SK-N-SH treated with all-trans-retinoic acid at 6 μM for 48 hours (cell line): ENCODE data around the gene PSEN2.

ENCODE experiments used
- ATAC-seq: fragments of 200-7000 bp; cut with Tn5 transposase; 3 replicates; pipeline ENCODE4 v1.9.1; 2020; ENCODE audit warnings: mild to moderate bottlenecking, moderate library complexity
- ARNTL ChIP-seq: fragments of 450-650 bp; formaldehyde crosslinking; IDR thresholded peaks from 2 replicates; pipeline ENCODE4 v1.5.0; 2020; ENCODE audit warnings: low read depth, mild to moderate bottlenecking, moderate library complexity, borderline replicate concordance
- BACH2 ChIP-seq: fragments of 250-450 bp; sonication (Bioruptor Pico); IDR thresholded peaks from 2 replicates; pipeline ENCODE4 v1.9.0; 2021; ENCODE audit warnings: mild to moderate bottlenecking, borderline replicate concordance
- CSDC2 ChIP-seq: fragments of 250-450 bp; sonication (Bioruptor Pico); IDR thresholded peaks from 2 replicates; pipeline ENCODE4 v1.5.0; 2020; ENCODE audit warnings: mild to moderate bottlenecking, moderate library complexity
- ESRRG ChIP-seq: fragments of 250-450 bp; sonication (Bioruptor Pico); IDR thresholded peaks from 2 replicates; pipeline ENCODE4 v1.6.1; 2021; ENCODE audit warnings: mild to moderate bottlenecking
- GLIS3 ChIP-seq: fragments of 250-450 bp; sonication (Bioruptor Pico); IDR thresholded peaks from 2 replicates; pipeline ENCODE4 v1.5.0; 2020; ENCODE audit warnings: mild to moderate bottlenecking, moderate library complexity
- ISL1 ChIP-seq: fragments of 250-450 bp; sonication (Bioruptor Pico); IDR thresholded peaks from 2 replicates; pipeline ENCODE4 v2.1.2; 2022; ENCODE audit warnings: mild to moderate bottlenecking, moderate library complexity
- OSR1 ChIP-seq: fragments of 250-450 bp; sonication (Bioruptor Pico); IDR thresholded peaks from 2 replicates; pipeline ENCODE4 v1.8.0; 2022; ENCODE audit warnings: moderate library complexity, mild to moderate bottlenecking, inconsistent platforms
- SNAI2 ChIP-seq: fragments of 250-450 bp; sonication (Bioruptor Pico); IDR thresholded peaks from 2 replicates; pipeline ENCODE4 v1.5.0; 2020; ENCODE audit warnings: mild to moderate bottlenecking, moderate library complexity
- TCF4 ChIP-seq: fragments of 250-450 bp; sonication (Bioruptor Pico); IDR thresholded peaks from 2 replicates; pipeline ENCODE4 v1.8.0; 2021; ENCODE audit warnings: mild to moderate bottlenecking, moderate library complexity, borderline replicate concordance
- TOX ChIP-seq: fragments of 250-450 bp; sonication (Bioruptor Pico); IDR thresholded peaks from 2 replicates; pipeline ENCODE4 v1.8.0; 2021; ENCODE audit warnings: mild to moderate bottlenecking, moderate library complexity, borderline replicate concordance
- ZC3H10 ChIP-seq: fragments of 250-450 bp; sonication (Bioruptor Pico); IDR thresholded peaks from 2 replicates; pipeline ENCODE4 v1.5.1; 2021; ENCODE audit warnings: mild to moderate bottlenecking, moderate library complexity
- ZFP3 ChIP-seq: fragments of 250-450 bp; sonication (Bioruptor Pico); IDR thresholded peaks from 2 replicates; pipeline ENCODE4 v1.5.0; 2020; ENCODE audit warnings: mild to moderate bottlenecking, moderate library complexity
- ZNF565 ChIP-seq: fragments of 450-650 bp; formaldehyde crosslinking; conservative IDR thresholded peaks from 2 replicates; pipeline ENCODE4 v1.5.0; 2020; ENCODE audit warnings: low read depth, mild to moderate bottlenecking, moderate library complexity
- ZNF70 ChIP-seq: fragments of 450-650 bp; formaldehyde crosslinking; IDR thresholded peaks from 2 replicates; pipeline ENCODE4 v1.5.0; 2020; ENCODE audit warnings: mild to moderate bottlenecking, moderate library complexity
- ZNF8 ChIP-seq: fragments of 450-650 bp; formaldehyde crosslinking; IDR thresholded peaks from 2 replicates; pipeline ENCODE4 v1.5.0; 2020; ENCODE audit warnings: mild to moderate bottlenecking, moderate library complexity
- TF ChIP-seq, protein P1 (sequence below): fragments of 250-450 bp; sonication (Bioruptor Pico); IDR thresholded peaks from 2 replicates; pipeline ENCODE4 v1.5.1; 2021; ENCODE audit warnings: mild to moderate bottlenecking, moderate library complexity
- TF ChIP-seq, protein P2 (sequence below): fragments of 250-450 bp; sonication (Bioruptor Pico); IDR thresholded peaks from 2 replicates; pipeline ENCODE4 v1.8.0; 2021; ENCODE audit warnings: low read depth, mild to moderate bottlenecking, moderate library complexity, borderline replicate concordance
- TF ChIP-seq, protein P3 (sequence below): fragments of 250-450 bp; sonication (Bioruptor Pico); IDR thresholded peaks from 2 replicates; pipeline ENCODE4 v1.5.0; 2020; ENCODE audit warnings: mild to moderate bottlenecking, moderate library complexity
- TF ChIP-seq, protein P4 (sequence below): fragments of 250-450 bp; sonication (Bioruptor Pico); IDR thresholded peaks from 2 replicates; pipeline ENCODE4 v1.8.0; 2020; ENCODE audit warnings: mild to moderate bottlenecking, moderate library complexity, borderline replicate concordance
- TF ChIP-seq, protein P5 (sequence below): fragments of 250-450 bp; sonication (Bioruptor Pico); IDR thresholded peaks from 2 replicates; pipeline ENCODE4 v1.5.1; 2020; ENCODE audit warnings: low read depth, mild to moderate bottlenecking, moderate library complexity

PSEN2 gene

DNA sequence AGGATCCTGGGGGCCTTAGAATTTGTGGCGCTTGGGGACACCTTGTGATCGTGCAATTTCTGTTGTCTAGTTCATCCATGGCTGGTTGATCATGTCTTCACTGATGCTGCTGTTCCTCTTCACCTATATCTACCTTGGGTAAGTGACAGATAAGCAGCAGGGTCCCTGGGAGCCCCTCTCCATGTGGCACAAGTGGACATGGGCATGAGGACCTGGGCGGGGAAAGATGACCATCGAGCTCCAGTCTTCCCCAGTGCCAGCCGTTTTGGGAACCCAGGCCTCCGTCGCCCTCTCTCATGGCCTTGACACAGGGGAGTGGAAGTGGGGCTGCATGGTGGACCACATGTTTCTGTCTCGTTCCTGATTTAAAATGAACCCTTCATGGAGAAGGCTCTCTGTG, 17.6 kb downstream of the PSEN2 start:
- no peak for ATAC-seq

DNA sequence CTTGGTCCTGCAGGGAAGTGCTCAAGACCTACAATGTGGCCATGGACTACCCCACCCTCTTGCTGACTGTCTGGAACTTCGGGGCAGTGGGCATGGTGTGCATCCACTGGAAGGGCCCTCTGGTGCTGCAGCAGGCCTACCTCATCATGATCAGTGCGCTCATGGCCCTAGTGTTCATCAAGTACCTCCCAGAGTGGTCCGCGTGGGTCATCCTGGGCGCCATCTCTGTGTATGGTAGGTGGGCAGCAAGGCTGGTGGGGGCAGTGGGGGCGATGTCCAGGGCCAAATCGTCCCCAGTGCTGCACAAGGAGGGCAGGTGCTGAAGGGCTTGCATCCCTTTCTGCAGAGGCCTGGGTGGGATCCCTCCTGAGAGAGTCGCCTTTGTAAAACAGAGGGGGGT, 18.4 kb downstream of the PSEN2 start:
- no peak for TF ChIP-seq CSDC2 (CRISPR knock-in tag)
- TF ChIP-seq BACH2 = no peak
- TF ChIP-seq ISL1 (CRISPR knock-in tag) = no peak
- TF ChIP-seq, protein P1, sequence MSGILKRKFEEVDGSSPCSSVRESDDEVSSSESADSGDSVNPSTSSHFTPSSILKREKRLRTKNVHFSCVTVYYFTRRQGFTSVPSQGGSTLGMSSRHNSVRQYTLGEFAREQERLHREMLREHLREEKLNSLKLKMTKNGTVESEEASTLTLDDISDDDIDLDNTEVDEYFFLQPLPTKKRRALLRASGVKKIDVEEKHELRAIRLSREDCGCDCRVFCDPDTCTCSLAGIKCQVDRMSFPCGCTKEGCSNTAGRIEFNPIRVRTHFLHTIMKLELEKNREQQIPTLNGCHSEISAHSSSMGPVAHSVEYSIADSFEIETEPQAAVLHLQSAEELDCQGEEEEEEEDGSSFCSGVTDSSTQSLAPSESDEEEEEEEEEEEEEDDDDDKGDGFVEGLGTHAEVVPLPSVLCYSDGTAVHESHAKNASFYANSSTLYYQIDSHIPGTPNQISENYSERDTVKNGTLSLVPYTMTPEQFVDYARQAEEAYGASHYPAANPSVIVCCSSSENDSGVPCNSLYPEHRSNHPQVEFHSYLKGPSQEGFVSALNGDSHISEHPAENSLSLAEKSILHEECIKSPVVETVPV (CRISPR knock-in tag) = no peak
- TF ChIP-seq, protein P2, sequence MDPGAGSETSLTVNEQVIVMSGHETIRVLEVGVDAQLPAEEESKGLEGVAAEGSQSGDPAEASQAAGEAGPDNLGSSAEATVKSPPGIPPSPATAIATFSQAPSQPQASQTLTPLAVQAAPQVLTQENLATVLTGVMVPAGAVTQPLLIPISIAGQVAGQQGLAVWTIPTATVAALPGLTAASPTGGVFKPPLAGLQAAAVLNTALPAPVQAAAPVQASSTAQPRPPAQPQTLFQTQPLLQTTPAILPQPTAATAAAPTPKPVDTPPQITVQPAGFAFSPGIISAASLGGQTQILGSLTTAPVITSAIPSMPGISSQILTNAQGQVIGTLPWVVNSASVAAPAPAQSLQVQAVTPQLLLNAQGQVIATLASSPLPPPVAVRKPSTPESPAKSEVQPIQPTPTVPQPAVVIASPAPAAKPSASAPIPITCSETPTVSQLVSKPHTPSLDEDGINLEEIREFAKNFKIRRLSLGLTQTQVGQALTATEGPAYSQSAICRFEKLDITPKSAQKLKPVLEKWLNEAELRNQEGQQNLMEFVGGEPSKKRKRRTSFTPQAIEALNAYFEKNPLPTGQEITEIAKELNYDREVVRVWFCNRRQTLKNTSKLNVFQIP (CRISPR knock-in tag) = no peak
- TF ChIP-seq OSR1 (CRISPR knock-in tag) = no peak
- TF ChIP-seq, all 23 proteins: peak for 0
- ATAC-seq = no peak

More for the DNA sequence above, 17.6 kb downstream of the PSEN2 start:
- TF ChIP-seq GLIS3 (CRISPR knock-in tag) (no peak), ARNTL (no peak), ZC3H10 (CRISPR knock-in tag) (no peak)

DNA sequence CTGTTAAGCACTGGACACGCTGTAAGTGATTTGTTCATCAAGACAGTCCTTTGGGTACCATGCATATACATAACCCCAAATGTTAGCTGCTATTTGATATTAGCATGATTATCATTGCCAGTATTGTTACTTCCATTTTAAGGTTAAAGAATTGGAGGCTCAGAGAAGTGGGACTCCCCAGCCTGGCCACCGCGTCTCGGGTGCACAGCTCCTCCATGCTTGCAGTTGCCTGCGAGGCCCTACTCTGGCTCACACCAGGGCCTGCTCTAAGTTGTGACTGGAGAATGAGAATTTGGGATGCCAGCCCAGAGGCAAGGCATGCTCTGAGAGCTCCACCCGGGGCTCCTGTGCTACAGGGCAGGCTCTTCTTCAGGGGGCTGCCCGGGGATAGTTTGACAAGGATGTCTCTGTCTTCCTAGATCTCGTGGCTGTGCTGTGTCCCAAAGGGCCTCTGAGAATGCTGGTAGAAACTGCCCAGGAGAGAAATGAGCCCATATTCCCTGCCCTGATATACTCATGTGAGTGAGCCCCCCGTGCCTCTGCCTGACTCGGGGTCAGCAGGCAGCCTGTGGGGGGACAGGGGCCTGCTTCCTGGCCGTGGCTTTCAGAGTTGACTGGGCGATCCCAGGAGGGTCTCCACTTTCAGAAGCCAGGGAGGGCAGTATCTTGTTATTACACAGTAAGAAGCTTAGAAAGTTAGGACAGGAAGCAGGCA, 19.4 kb downstream of the PSEN2 start:
- no peak for ATAC-seq
- TF ChIP-seq ARNTL = no peak
- TF ChIP-seq ZNF565 (CRISPR knock-in tag) = no peak
- no peak for TF ChIP-seq ZNF70 (CRISPR knock-in tag)
- TF ChIP-seq, protein P3, sequence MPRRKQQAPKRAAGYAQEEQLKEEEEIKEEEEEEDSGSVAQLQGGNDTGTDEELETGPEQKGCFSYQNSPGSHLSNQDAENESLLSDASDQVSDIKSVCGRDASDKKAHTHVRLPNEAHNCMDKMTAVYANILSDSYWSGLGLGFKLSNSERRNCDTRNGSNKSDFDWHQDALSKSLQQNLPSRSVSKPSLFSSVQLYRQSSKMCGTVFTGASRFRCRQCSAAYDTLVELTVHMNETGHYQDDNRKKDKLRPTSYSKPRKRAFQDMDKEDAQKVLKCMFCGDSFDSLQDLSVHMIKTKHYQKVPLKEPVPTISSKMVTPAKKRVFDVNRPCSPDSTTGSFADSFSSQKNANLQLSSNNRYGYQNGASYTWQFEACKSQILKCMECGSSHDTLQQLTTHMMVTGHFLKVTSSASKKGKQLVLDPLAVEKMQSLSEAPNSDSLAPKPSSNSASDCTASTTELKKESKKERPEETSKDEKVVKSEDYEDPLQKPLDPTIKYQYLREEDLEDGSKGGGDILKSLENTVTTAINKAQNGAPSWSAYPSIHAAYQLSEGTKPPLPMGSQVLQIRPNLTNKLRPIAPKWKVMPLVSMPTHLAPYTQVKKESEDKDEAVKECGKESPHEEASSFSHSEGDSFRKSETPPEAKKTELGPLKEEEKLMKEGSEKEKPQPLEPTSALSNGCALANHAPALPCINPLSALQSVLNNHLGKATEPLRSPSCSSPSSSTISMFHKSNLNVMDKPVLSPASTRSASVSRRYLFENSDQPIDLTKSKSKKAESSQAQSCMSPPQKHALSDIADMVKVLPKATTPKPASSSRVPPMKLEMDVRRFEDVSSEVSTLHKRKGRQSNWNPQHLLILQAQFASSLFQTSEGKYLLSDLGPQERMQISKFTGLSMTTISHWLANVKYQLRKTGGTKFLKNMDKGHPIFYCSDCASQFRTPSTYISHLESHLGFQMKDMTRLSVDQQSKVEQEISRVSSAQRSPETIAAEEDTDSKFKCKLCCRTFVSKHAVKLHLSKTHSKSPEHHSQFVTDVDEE (CRISPR knock-in tag) = no peak
- TF ChIP-seq OSR1 (CRISPR knock-in tag) = no peak
- no peak for TF ChIP-seq ZNF8 (CRISPR knock-in tag)
- no peak for TF ChIP-seq SNAI2 (CRISPR knock-in tag)
- no peak for TF ChIP-seq BACH2
- TF ChIP-seq ZFP3 (CRISPR knock-in tag) = no peak
- TF ChIP-seq TOX (CRISPR knock-in tag) = no peak
- no peak for TF ChIP-seq TCF4 (CRISPR knock-in tag)
- TF ChIP-seq, protein P4, sequence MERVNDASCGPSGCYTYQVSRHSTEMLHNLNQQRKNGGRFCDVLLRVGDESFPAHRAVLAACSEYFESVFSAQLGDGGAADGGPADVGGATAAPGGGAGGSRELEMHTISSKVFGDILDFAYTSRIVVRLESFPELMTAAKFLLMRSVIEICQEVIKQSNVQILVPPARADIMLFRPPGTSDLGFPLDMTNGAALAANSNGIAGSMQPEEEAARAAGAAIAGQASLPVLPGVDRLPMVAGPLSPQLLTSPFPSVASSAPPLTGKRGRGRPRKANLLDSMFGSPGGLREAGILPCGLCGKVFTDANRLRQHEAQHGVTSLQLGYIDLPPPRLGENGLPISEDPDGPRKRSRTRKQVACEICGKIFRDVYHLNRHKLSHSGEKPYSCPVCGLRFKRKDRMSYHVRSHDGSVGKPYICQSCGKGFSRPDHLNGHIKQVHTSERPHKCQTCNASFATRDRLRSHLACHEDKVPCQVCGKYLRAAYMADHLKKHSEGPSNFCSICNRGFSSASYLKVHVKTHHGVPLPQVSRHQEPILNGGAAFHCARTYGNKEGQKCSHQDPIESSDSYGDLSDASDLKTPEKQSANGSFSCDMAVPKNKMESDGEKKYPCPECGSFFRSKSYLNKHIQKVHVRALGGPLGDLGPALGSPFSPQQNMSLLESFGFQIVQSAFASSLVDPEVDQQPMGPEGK = no peak
- TF ChIP-seq, protein P5, sequence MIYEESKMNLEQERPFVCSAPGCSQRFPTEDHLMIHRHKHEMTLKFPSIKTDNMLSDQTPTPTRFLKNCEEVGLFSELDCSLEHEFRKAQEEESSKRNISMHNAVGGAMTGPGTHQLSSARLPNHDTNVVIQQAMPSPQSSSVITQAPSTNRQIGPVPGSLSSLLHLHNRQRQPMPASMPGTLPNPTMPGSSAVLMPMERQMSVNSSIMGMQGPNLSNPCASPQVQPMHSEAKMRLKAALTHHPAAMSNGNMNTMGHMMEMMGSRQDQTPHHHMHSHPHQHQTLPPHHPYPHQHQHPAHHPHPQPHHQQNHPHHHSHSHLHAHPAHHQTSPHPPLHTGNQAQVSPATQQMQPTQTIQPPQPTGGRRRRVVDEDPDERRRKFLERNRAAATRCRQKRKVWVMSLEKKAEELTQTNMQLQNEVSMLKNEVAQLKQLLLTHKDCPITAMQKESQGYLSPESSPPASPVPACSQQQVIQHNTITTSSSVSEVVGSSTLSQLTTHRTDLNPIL = no peak
- TF ChIP-seq ESRRG (CRISPR knock-in tag) = no peak
- no peak for TF ChIP-seq ISL1 (CRISPR knock-in tag)
- no peak for TF ChIP-seq CSDC2 (CRISPR knock-in tag)
- TF ChIP-seq, protein P1 (CRISPR knock-in tag) = no peak
